Lower leg skin (tissue), 4 donors: Measurements from ENCODE around the gene MMAA. TPM values are rescaled to one million over a fixed set of nuclear protein-coding genes. Genes with fewer than 3 reads are reported as not detected.
A peak's percentile ranks its signal among the peaks of the same experiment; 100 is the strongest.
"Not testable (repeated sequence)": the region's sequence is repeated elsewhere in the genome, so short reads cannot be mapped to it uniquely, and the experiment has no call there.

Source experiments
- DNase-seq, 2 donors: peaks; one replicate each; pipeline ENCODE4 v3.0.0-alpha.2; 2019; ENCODE audit warnings: low spot score in 2 of 2
- H3K4me3 ChIP-seq: fragments of 200-600 bp; sonication (generic); 2 replicates; pipeline ENCODE4 v1.5.1; 2017; ENCODE audit warnings: mild to moderate bottlenecking, low read depth; ENCODE audit not compliant: poor library complexity, severe bottlenecking
- CTCF ChIP-seq, 3 donors: fragments of 450-650 bp; IDR thresholded peaks; one replicate each; pipeline ENCODE4 v1.5.1; 2016; ENCODE audit warnings: antibody characterized with exemption in 3 of 3, mild to moderate bottlenecking in 3 of 3, moderate library complexity in 2 of 3
- POLR2A ChIP-seq, 2 donors: fragments of 450-650 bp; IDR thresholded peaks; one replicate each; pipeline ENCODE4 v1.6.1; 2016 to 2017; ENCODE audit warnings: antibody characterized with exemption in 2 of 2, mild to moderate bottlenecking in 1 of 2, moderate library complexity in 1 of 2
- WGBS, 2 donors: methylation state at CpG; one replicate each; pipeline ENCODE4 v1.1.5; 2018; 5-methylcytosine and 5-hydroxymethylcytosine counted together
- intact Hi-C: fragments of 100-400 bp; cut with DNase I; formaldehyde crosslinking; loops from one replicate; pipeline ENCODE4 v1.15.0; 2023; ENCODE audit warnings: low total_unique reads
- total RNA-seq, 4 donors: library from RNA; depleted of rRNA; stranded (reverse); fragments of >200 nt; gene quantifications; one replicate each; pipeline ENCODE4 v1.1.0, GENCODE V29; 2016

Gene MMAA
- 1 to 10 TPM; 4.9 to 9.3 (median 7.2) TPM for total RNA-seq

GRCh38 chr4:145618932-145619638, at the start of gene MMAA:
Gene MMAA, plus strand, starts transcription at chr4:145619385. Its CDS starts 19,755 bp downstream, at chr4:145639140.
- DNase-seq: peak; percentile 91 to 99
- WGBS, 2 donors: 1% methylated on average over 61 to 62 of the region's 66 CpGs
- intact Hi-C loops: loop anchor here (5.0 kb wide), 1 partner anchor 318 kb away; the partner anchor contains the start of gene ZNF827
- TF ChIP-seq POLR2A (IDR thresholded peaks at IDR 0.05) (peak in 1 of 2 donors; percentile 88), CTCF (IDR thresholded peaks at IDR 0.05) (no peak)
- peak within 1 kb of the TSS; percentile 36 for H3K4me3 ChIP-seq

- H3K4me3 ChIP-seq, DNase-seq, intact Hi-C loops: not testable (repeated sequence)
- 84 to 85% methylated on average over 7 of the region's 7 CpGs for WGBS, 2 donors
Observed at GRCh38 chr4:145574546-145574945, 44.6 kb upstream of the MMAA start.

DNA sequence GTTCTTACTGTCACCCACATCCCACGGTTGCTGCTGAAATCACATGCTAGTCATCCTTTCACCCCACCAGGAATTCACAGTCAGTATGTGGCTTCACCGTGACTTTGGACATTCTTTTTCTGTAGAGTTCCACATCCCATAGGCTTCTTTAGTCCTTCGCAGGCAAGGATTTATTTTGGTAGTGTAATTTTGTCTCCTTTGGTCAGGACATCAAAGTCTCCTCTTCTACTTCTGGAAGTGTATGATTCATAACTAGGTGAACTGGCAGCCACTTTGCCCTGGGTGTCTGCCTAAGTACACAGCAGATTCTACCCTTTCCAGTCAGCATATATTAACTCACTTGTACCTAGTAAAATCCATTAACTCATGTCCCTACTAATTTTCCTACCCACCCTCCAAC, 38.3 kb upstream of the MMAA start:
- WGBS, 2 donors: 66 to 76% methylated on average over 3 of the region's 3 CpGs
- no peak for TF ChIP-seq POLR2A (IDR thresholded peaks at IDR 0.05)
- no peak for TF ChIP-seq CTCF (IDR thresholded peaks at IDR 0.05)
- no peak overlapping the region for H3K4me3 ChIP-seq
- no peak for DNase-seq
- intact Hi-C loops: no loop called here

DNA sequence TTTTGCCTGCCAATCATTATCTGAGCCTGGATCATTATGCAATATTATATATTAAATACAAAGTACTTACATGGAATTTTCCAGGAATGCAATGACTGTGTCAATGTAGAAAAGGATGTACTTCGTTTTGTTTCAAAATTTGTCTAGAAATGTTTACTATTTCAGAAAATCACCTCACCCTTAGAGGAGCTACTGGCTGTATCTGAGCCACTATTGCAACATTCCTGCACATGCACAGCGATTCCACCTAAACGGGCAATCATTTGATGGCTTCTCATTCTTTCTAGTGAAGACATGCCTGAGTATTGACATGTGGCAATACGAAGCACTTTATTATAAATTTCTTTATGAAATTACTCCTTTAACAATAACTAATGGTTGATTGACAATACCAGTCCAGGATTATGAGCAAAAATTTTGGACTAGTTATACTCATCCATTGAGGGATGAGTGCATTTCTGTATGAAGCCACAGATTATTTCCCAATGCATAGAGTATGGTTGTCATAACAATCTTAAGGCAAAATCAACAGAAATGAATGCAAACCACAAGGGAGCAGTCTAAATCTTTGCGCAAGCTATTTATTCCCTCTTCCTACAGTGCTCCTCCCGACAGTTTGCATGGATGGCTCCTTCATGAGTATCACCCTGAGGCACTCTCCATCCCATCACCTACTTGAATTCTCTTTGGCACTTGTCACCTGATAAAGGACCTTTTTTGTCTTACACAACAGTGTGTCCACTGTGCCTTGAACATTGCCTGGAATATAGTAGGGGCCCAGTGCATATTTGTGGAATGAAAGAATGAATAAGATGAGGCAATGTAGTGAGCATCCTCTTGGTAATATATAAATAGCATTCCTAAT, 35.8 kb upstream of the MMAA start:
- intact Hi-C loops: no loop called here
- 65 to 73% methylated on average over 6 of the region's 6 CpGs for WGBS, 2 donors
- TF ChIP-seq POLR2A (IDR thresholded peaks at IDR 0.05) (no peak), CTCF (IDR thresholded peaks at IDR 0.05) (no peak)
- H3K4me3 ChIP-seq: no peak overlapping the region
- no peak for DNase-seq

DNA sequence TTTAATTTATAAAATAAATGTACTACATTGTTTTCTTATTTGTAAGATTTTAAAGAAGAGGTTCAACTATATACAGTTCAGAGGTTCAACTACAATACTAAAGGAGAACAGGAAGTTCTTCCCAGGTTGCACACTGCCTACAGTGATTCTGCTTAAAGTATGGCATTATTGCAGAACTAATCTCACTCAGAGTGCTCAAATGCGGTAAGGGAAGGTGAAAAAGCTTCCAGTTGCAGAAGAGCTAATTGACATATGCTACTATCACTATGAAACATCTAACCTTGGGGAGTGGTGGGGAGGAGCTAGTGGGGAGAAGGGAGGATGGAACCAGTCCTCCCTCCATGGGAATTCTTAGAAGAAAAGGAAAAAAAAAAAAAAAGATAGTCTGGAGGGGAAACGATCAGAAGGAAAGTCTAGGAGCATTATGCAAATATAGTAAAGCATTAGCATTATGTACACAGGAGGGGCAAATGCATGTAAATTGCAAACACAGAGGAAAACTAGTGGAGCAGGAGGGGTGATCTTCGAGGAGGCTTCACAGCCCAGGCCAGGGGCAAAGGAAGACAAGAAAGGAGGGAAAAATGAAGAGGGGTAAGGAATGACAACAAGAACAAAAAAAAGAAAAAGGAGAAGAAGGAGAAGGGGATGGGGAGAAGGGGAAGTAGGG, 32.0 kb upstream of the MMAA start:
- no peak for DNase-seq
- 58 to 64% methylated on average over 3 of the region's 3 CpGs for WGBS, 2 donors
- no peak for TF ChIP-seq POLR2A (IDR thresholded peaks at IDR 0.05)
- no peak overlapping the region for H3K4me3 ChIP-seq
- intact Hi-C loops: no loop called here

DNA sequence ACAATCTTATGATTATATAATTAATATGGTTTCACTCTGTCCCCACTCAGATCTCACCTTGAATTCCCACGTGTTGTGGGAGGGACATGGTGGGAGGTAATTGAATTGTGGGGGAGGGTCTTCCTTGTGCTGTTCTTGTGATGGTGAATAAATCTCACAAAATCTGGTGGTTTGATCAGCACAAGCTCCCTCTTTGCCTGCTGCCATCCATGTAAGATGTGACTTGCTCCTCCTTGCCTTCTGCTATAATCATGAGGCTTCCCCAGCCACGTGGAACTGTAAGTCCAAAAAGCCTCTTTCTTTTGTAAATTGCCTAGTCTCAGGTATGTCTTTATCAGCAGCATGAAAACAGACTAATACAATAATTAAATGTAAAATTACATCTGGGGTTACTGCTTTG, 29.8 kb upstream of the MMAA start:
- H3K4me3 ChIP-seq, DNase-seq, intact Hi-C loops: not testable (repeated sequence)
- 80 to 90% methylated on average over 2 of the region's 2 CpGs for WGBS, 2 donors
